Sigmoid colon (tissue), 7 donors: Measurements from ENCODE around the gene NISCH. TPM values are rescaled to one million over a fixed set of nuclear protein-coding genes. Genes with fewer than 3 reads are reported as not detected.

Experiments
- DNase-seq: peaks from one replicate; pipeline ENCODE4 v3.0.0-alpha.2; 2019
- H3K27ac ChIP-seq, 4 donors: fragments of 200-600 bp; sonication (generic); one replicate each; pipeline ENCODE4 v1.5.1; 2016 to 2019; ENCODE audit warnings: mild to moderate bottlenecking in 1 of 4
- H3K27me3 ChIP-seq, 3 donors: fragments of 200-600 bp; sonication (generic); one replicate each; pipeline ENCODE4 v1.5.1; 2019; ENCODE audit warnings: mild to moderate bottlenecking in 1 of 3
- H3K36me3 ChIP-seq, 4 donors: fragments of 200-600 bp; sonication (generic); one replicate each; pipeline ENCODE4 v1.5.1; 2016 to 2019
- H3K4me1 ChIP-seq, 4 donors: fragments of 200-600 bp; sonication (generic); one replicate each; pipeline ENCODE4 v1.5.1; 2017 to 2019
- H3K4me3 ChIP-seq, 4 donors: fragments of 200-600 bp; sonication (generic); one replicate each; pipeline ENCODE4 v1.5.1; 2017 to 2019; ENCODE audit warnings: mild to moderate bottlenecking in 2 of 4, moderate library complexity in 1 of 4
- H3K9me3 ChIP-seq, 4 donors: fragments of 200-600 bp in 3 of 4; sonication (generic) in 3 of 4; one replicate each; pipeline versions ENCODE4 v1.5.1 to v1.6.1; 2013 to 2019
- CTCF ChIP-seq, 4 experiments: fragments of 450-650 bp in 3 of 4; fragments of 200-600 bp in 1 of 4; IDR thresholded peaks; one replicate each; pipeline ENCODE4 v1.5.1; 2016 to 2019; ENCODE audit warnings: antibody characterized with exemption in 4 of 4, mild to moderate bottlenecking in 3 of 4, moderate library complexity in 2 of 4
- EP300 ChIP-seq, 4 donors: sonication (generic); formaldehyde crosslinking; IDR thresholded peaks; one replicate each; pipeline ENCODE4 v1.6.1; 2017; ENCODE audit warnings: antibody characterized with exemption in 4 of 4
- POLR2A ChIP-seq, 2 donors: fragments of 450-650 bp; IDR thresholded peaks; one replicate each; pipeline ENCODE4 v1.6.1; 2016; ENCODE audit warnings: antibody characterized with exemption in 2 of 2, mild to moderate bottlenecking in 2 of 2, moderate library complexity in 2 of 2
- POLR2AphosphoS5 ChIP-seq, 4 donors: sonication (generic); formaldehyde crosslinking; IDR thresholded peaks; one replicate each; pipeline ENCODE4 v1.6.1; 2017; ENCODE audit warnings: antibody characterized with exemption in 4 of 4
- WGBS, 2 donors: extraction: QIAGEN DNeasy Blood & Tissue Kit; methylation state at CpG; one replicate each; pipeline ENCODE4 v1.1.7; 2013; 5-methylcytosine and 5-hydroxymethylcytosine counted together
- intact Hi-C: fragments of 100-400 bp; cut with DNase I; formaldehyde crosslinking; loops from one replicate; pipeline ENCODE4 v1.15.1; 2023
- polyA plus RNA-seq, 3 donors: library from polyadenylated mRNA; stranded (reverse); fragments of 200-250 nt; gene quantifications; one replicate each; pipeline ENCODE4 v1.2.3, GENCODE V29; 2013
- total RNA-seq, 4 donors: library from RNA; depleted of rRNA; stranded (reverse); fragments of >200 nt; gene quantifications; one replicate each; pipeline ENCODE4 v1.1.0, GENCODE V29; 2016
- donor health status: healthy with polysubstance abuse.
- donor health status: Bipolar disorder and iron deficiency.
- donor health status: healthy.

Gene NISCH
- total and polyA plus RNA-seq, 7 donors = 14.3 to 113 (median 53.5) TPM

GRCh38 chr3:52443268-52443610 is 12.2 kb upstream of the NISCH start:
- H3K27me3 ChIP-seq = no peaks in the 10 kb centered on the region
- WGBS, 2 donors = 92 to 94% methylated on average over 8 of the region's 8 CpGs
- H3K9me3 ChIP-seq = no peaks in the 10 kb centered on the region
- H3K4me1 ChIP-seq = peaks cover 0 to 15% (median 7%) of the 10 kb centered on the region in 4 donors
- no peak overlapping the region for H3K27ac ChIP-seq
- no peak for DNase-seq
- intact Hi-C loops = no loop called here
- H3K36me3 ChIP-seq = no peaks in the 10 kb centered on the region
- peak overlapping the region in 1 of 4 donors; percentile 13 for H3K4me3 ChIP-seq
- TF ChIP-seq CTCF (IDR thresholded peaks at IDR 0.05) (no peak), POLR2AphosphoS5 (IDR thresholded peaks at IDR 0.05) (no peak), POLR2A (IDR thresholded peaks at IDR 0.05) (no peak), EP300 (IDR thresholded peaks at IDR 0.05) (no peak)

GRCh38 chr3:52443791-52444687 is 11.4 kb upstream of the NISCH start:
- H3K36me3 ChIP-seq = no peaks in the 10 kb centered on the region
- peaks cover 0 to 15% (median 7%) of the 10 kb centered on the region in 4 donors for H3K4me1 ChIP-seq
- peak overlapping the region in 1 of 4 donors; percentile 13 for H3K4me3 ChIP-seq
- DNase-seq = no peak
- H3K9me3 ChIP-seq = no peaks in the 10 kb centered on the region
- TF ChIP-seq POLR2A (IDR thresholded peaks at IDR 0.05) (no peak), EP300 (IDR thresholded peaks at IDR 0.05) (no peak), POLR2AphosphoS5 (IDR thresholded peaks at IDR 0.05) (no peak), CTCF (IDR thresholded peaks at IDR 0.05) (no peak)
- whole genome bisulfite sequencing, 2 donors = 89 to 90% methylated on average over 25 of the region's 25 CpGs
- no peak overlapping the region for H3K27ac ChIP-seq
- no peaks in the 10 kb centered on the region for H3K27me3 ChIP-seq
- intact Hi-C loops = no loop called here

GRCh38 chr3:52444860-52445793 is 10.3 kb upstream of the NISCH start, which contains the start of gene SEMA3G:
SEMA3G (minus strand) TSS chr3:52445103; CDS start chr3:52445027, 76 bp downstream.
- DNase-seq = peak; percentile 81
- no peaks in the 10 kb centered on the region for H3K36me3 ChIP-seq
- TF ChIP-seq CTCF (IDR thresholded peaks at IDR 0.05) (peak; percentile 49 to 75 (median 63)), EP300 (IDR thresholded peaks at IDR 0.05) (no peak), POLR2AphosphoS5 (IDR thresholded peaks at IDR 0.05) (peak in 1 of 4 donors; percentile 58), POLR2A (IDR thresholded peaks at IDR 0.05) (no peak)
- no peaks in the 10 kb centered on the region for H3K27me3 ChIP-seq
- no peak within 1 kb of the TSS for H3K27ac ChIP-seq
- no peaks in the 10 kb centered on the region for H3K9me3 ChIP-seq
- intact Hi-C loops = no loop called here
- 22 to 30% methylated on average over 19 of the region's 19 CpGs for WGBS, 2 donors
- peaks cover 0 to 17% (median 8%) of the 10 kb centered on the region in 4 donors for H3K4me1 ChIP-seq
- peak within 1 kb of the TSS in 3 of 4 donors; percentile 16 to 24 (median 21) for H3K4me3 ChIP-seq

- Histone ChIP-seq H3K9me3 (no peaks in the 10 kb centered on the region), H3K4me1 (peaks cover 0 to 17% (median 8%) of the 10 kb centered on the region in 4 donors), H3K27me3 (no peaks in the 10 kb centered on the region), H3K4me3 (no peak overlapping the region), H3K27ac (no peak overlapping the region), H3K36me3 (no peaks in the 10 kb centered on the region)
- intact Hi-C loops = no loop called here
- TF ChIP-seq POLR2A (IDR thresholded peaks at IDR 0.05) = no peak
- TF ChIP-seq EP300 (IDR thresholded peaks at IDR 0.05) = no peak
- no peak for TF ChIP-seq CTCF (IDR thresholded peaks at IDR 0.05)
- no peak for TF ChIP-seq POLR2AphosphoS5 (IDR thresholded peaks at IDR 0.05)
- DNase-seq = no peak
- 86 to 88% methylated on average over 4 of the region's 4 CpGs for WGBS, 2 donors
Observed at GRCh38 chr3:52446042-52446441, 9.4 kb upstream of the NISCH start.
